ENCODE measurements around the gene PIP4K2C.

- no peak for TF ChIP-seq CTCF (IDR thresholded peaks at IDR 0.05)
- TF ChIP-seq POLR2A (IDR thresholded peaks at IDR 0.05) = no peak
- no peak for TF ChIP-seq EP300 (IDR thresholded peaks at IDR 0.05)
- TF ChIP-seq POLR2AphosphoS5 (IDR thresholded peaks at IDR 0.05) = no peak
These were observed 47.1 kb downstream of the PIP4K2C start for GRCh38 chr12:57638096-57638495.
